GM12873 (cell line): ENCODE results near the gene LSM4.

Experiments used
- TF ChIP-seq, protein P1 (sequence below): IDR thresholded peaks from 2 replicates; pipeline ENCODE4 v1.5.1; 2012; ENCODE audit warnings: low read depth, mild to moderate bottlenecking, moderate library complexity, low read length, control low read depth; ENCODE audit not compliant: insufficient read depth; ENCODE audit errors: missing control alignments

LSM4 gene

DNA sequence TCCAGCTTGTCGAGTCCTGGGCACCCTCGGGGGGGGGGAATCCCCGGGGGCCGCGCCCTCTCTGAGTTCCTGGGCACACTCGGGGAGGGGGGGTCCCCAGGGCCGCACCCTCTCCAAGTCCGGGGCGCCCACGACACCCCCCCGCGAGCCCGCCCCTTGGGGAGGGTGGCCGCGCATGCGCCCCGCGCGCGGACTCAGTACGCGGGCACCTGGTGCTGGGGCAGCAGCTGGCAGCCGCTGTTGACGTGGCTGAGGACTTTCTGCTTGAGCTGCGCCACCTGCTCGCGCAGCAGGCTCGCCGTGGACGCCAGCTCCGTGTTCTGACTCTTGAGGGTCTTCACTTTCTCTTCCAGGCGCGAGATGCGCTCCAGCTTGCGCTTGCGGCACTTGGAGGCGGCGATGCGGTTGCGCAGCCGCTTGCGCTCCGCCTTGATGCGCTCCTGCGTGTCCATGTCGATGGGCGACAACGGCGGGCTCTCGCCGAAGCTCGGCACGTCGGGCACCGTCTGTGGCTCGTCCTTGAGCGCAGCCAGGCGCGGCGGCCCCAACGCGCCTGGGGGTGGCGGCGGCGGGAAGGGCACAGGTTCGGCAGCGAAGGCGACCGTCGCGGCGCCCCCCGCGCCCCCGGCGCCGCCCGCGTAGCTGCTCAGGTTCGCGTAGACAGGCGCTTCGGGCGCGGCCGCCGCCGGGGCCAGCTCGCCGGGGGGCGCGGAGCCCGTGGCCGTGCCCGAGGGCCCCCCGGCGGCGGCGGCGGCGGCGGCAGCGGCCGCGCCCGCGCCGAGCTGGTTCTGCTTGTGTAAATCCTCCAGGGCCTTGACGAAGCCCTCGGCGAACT, 42.4 kb downstream of the LSM4 start:
- TF ChIP-seq, protein P1, sequence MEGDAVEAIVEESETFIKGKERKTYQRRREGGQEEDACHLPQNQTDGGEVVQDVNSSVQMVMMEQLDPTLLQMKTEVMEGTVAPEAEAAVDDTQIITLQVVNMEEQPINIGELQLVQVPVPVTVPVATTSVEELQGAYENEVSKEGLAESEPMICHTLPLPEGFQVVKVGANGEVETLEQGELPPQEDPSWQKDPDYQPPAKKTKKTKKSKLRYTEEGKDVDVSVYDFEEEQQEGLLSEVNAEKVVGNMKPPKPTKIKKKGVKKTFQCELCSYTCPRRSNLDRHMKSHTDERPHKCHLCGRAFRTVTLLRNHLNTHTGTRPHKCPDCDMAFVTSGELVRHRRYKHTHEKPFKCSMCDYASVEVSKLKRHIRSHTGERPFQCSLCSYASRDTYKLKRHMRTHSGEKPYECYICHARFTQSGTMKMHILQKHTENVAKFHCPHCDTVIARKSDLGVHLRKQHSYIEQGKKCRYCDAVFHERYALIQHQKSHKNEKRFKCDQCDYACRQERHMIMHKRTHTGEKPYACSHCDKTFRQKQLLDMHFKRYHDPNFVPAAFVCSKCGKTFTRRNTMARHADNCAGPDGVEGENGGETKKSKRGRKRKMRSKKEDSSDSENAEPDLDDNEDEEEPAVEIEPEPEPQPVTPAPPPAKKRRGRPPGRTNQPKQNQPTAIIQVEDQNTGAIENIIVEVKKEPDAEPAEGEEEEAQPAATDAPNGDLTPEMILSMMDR, result no peak

DNA sequence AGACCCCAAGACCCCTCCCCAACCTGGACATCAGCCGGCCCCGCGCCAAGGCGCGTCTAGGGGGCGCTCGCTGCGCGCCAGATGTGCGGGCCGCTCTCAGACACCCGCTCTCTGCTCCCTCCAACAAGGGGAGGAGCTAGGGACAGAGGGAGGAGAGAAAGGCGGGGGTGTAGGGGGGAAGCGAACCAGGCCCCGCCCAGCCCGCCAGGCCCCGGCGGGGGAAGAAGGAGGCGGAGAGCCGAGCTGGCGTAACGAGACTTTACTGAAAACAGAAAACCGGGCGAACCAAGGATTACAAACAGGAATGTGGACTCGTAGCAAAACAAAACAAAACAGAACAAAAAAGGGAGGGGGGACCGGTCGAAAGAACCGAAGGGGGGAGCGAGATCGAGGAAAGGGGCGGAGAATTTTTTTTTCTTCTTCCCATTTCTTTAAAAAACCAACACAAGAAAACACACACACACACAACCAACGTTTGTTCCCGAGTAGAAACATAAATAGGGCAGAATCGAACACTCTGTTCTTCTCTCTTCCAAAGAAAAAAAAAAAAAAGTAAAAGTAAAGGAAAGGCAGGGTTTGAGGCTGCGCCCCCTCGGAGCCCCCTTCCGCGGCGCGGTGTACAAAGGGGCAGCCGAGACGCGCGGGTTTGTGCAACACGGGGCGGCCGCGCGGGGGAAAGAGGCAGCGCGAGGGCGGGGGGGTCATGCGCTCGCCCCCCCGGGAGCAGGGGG, 43.2 kb downstream of the LSM4 start:
- TF ChIP-seq, protein P1, result peak; percentile 87

DNA sequence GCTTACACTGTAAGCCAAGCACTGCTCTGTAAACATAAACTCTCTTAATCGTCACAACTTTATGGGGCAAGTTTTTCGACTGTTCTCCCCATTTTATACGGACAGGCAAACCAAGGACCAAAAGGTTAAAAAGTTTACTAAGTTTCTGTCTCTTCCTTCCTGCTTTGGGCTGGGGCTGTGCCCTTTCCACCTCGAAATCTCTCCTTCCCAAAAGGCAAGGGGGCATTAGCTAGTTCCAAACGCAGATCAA, 43.7 kb downstream of the LSM4 start:
- TF ChIP-seq, protein P1, result no peak

DNA sequence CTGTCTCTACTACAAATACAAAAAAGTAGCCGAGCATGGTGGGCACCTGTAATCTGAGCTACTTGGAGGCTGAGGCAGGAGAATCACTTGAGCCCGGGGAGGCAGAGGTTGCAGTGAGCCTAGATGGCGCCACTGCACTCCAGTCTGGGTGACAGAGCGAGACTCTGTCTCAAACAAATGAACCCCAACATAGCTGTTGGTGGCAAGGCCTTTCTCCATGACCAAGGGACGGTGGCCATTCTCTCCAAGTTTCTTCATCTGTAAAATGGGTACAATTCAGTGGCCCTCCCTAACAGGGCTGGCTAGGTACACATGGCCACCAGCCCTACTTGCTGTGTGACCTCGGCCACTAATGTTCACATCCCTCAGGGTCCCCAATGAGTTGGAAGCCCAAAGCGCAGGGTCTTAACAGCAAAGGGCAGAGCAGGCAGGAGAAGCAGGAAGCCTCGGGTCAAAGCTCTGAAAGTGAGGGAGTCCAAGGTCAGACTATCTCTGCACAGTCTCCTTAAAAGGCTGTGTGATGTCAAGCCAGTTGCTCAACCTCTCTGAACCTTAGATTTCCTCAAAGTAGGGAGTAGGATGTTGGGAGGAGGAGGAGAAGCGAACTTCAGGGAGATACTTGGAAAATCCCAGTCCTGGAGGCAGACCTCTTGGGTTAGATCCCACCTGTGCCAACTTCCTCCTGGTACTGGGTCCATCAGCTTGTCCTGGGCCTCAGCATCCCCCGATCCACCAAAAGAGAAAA, 44.2 kb downstream of the LSM4 start:
- TF ChIP-seq, protein P1, result peak; percentile 56

DNA sequence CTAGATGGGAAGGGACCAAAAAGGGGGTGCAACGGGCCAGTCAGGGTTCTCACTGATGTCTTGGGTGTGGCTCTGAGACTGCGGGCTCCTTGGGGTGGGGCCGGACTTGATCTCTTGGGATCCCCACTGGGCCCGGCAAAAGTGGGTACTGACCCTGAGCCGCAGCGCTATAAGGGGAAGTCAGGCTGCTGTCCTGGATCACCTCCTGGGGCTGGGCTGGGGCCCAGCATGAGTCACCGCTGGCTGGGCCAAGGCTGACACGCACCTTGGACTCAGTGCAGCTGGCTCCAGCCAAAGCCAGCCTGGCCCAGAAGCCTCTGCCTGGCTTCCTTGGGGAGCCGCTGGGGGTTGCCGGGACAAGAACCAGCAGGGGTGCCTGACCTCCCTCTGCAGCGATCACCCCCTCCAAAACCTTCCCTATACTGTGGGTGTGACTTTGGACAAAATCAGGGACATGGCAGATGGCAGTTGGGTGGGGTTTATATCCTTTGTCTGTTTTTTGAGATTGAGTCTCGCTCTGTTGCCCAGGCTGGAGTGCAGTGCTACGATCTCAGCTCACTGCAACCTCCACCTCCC, 48.0 kb downstream of the LSM4 start:
- TF ChIP-seq, protein P1, result no peak

DNA sequence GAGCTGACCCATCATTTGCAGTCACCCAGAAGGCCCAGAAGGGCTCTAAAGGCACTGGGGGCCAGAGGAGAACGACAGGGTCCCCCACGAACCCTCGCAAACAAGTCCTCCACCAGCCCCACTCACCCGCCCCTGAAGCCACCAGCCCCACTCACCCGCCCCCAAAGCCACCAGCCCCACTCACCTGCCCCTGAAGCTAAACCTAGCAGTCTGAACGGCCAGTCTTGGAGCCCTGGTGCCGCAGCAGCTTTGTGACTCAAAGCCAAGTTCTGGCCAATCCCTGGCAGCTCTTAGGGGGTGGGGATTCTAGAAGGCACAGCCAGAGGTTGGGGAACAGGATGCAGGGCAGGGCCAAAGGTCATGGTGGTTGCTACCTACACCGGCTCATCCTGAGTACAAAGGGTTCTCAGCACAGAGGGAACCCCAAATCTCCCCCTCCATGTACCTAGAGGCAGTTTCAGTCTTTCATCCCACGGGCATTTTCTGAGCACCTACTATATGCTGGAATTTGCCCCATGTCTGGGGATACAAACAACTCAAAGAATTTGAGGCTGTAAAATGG, 48.6 kb downstream of the LSM4 start, which contains the start of gene IQCN:
Gene IQCN, minus strand, starts transcription at position 234 of the 562 bp plus-strand sequence. CDS start 4,974 bp downstream, outside the sequence.
- TF ChIP-seq, protein P1, result no peak
